Mucosa of stomach (tissue), 1 donor: ENCODE results near the gene SKP1.

Experiments
- H3K27me3 ChIP-seq: one replicate; pipeline ENCODE4 v1.7.0; 2013; ENCODE audit warnings: mild to moderate bottlenecking, low read length; ENCODE audit not compliant: control insufficient read depth, insufficient read depth
- H3K36me3 ChIP-seq: one replicate; pipeline ENCODE4 v1.7.0; 2013; ENCODE audit warnings: low read length; ENCODE audit not compliant: control insufficient read depth, insufficient read depth
- H3K4me1 ChIP-seq: one replicate; pipeline ENCODE4 v1.7.0; 2013; ENCODE audit warnings: mild to moderate bottlenecking, low read length; ENCODE audit not compliant: control insufficient read depth, insufficient read depth
- H3K4me3 ChIP-seq: one replicate; pipeline ENCODE4 v1.7.0; 2013; ENCODE audit warnings: low read length
- H3K9ac ChIP-seq: one replicate; pipeline ENCODE4 v1.7.0; 2013; ENCODE audit warnings: mild to moderate bottlenecking, low read length, moderate library complexity
- H3K9me3 ChIP-seq: one replicate; pipeline ENCODE4 v1.7.0; 2013; ENCODE audit warnings: mild to moderate bottlenecking, low read length, moderate library complexity; ENCODE audit not compliant: control insufficient read depth
- donor health status: Pancreatic carcinoma.

SKP1 gene

DNA sequence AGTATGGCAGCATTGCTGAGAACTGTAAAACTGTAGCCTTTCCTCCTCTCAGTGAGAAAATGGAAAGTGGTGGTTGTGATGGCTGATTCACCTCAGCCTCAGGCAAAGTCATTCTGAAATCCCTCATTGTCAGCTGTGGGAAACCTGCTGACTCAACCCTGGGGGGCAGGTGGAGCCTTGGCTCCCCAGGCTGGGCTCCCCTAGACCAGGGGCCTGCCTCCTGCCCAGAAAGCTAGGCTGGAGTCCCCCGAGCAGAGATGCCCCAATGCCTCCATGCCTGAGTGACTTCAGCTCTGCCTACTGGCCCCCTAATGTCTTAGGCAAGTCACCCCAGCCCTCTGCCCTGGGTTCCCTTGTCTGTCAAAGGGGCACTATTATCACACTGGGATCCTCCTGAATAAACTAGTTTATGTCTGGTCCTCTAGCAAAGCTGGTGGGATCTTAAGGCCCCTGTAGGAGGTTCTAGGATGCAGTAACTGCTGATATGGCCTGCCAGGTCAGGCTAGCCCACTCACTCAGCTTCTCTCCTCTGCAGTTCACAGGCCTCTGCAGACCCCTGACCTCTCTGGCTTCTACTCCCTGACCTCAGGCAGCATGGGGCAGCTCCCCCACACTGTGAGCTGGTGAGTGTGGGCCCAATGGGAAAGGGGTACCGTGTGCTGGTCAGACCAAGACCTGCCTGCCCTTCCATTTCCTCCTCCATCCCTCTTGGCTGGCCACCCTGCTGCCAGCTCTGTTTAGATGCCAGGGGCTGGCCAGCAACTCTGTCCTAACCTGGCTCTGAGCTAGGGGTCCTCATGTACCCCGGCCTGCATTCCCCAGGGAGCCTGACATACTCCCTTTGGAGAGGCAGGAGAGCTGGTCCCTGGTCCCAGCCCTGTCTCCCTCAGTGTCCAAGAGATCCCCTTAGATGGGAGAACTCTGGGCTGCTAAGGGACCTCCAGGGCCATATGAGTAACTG is 38.1 kb downstream of the SKP1 start:
- no peak overlapping the region for H3K9ac ChIP-seq
- H3K4me1 ChIP-seq = no peaks in the 10 kb centered on the region
- H3K9me3 ChIP-seq = no peaks in the 10 kb centered on the region
- H3K27me3 ChIP-seq = no peaks in the 10 kb centered on the region
- peaks cover 17% of the 10 kb centered on the region for H3K36me3 ChIP-seq
- no peak overlapping the region for H3K4me3 ChIP-seq

DNA sequence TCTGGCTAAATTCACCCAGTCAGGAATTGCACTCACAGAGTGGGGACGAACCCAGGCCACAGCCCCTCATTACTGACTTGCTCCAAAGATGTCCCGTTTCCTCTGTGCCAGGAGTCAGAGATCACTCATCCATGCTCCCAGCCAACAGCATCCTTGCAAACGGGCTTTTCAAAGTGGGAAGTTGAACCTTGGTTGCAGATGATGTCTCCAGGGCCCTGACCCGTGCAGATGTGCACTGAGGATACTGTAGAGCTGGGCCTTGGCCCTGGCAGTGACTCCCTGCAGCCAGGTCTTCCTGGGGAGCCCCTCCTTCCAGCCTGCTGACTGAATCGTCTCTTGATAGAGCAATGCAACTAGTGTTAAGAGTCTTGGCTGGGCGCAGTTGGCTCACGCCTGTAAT is 40.0 kb downstream of the SKP1 start:
- Histone ChIP-seq H3K4me3 (no peak overlapping the region), H3K4me1 (no peaks in the 10 kb centered on the region), H3K36me3 (peaks cover 17% of the 10 kb centered on the region), H3K9me3 (no peaks in the 10 kb centered on the region), H3K27me3 (no peaks in the 10 kb centered on the region), H3K9ac (no peak overlapping the region)

DNA sequence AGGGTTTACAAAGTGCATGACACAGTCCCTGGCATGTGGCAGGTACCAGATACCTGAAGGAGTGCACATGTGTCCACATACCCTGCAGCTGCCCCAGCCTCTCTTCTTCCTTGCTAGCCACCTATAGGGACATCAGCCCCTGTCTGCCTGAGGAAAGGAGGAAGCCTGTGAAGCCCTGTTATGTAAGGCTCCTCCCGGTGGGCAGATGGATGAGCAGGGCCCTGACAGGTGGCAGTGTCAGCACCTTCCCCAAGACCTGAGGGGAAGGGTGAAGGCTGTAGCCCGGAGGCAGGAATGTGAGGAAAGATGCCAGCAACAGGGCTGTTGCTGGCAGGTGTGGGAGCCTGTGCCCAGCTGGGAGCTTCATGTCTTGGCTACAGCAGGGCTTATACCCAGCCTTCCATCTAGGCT is 40.5 kb downstream of the SKP1 start:
- peaks cover 17% of the 10 kb centered on the region for H3K36me3 ChIP-seq
- H3K9me3 ChIP-seq = no peaks in the 10 kb centered on the region
- H3K4me3 ChIP-seq = no peak overlapping the region
- H3K4me1 ChIP-seq = no peaks in the 10 kb centered on the region
- no peaks in the 10 kb centered on the region for H3K27me3 ChIP-seq
- H3K9ac ChIP-seq = no peak overlapping the region

DNA sequence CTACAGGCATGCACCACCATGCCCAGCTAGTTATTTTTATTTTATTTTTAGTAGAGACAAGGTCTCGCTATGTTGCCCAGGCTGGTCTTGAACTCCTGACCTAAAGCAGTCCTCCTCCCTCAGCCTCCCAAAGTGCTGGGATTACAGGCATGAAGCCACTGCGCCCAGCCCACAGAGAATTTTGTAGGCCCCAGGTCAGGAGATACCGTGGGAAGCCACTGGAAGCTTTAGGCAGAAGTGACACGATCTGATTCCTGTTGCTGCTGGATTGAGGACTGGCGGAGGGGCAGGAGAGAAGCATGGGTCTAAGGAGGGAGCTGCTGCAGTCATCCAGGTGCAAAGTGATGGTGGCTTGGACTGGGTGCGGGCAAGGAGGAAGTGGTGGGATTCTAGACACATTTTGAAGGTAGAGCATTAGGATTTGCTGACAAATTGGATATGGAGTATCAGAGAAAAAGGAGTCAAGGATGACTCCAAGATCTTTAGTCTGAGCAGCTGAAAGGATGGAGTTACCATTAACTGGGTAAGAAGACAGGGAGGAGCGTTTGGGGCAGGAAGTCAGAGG is 41.6 kb downstream of the SKP1 start:
- Histone ChIP-seq H3K27me3 (no peaks in the 10 kb centered on the region), H3K4me1 (no peaks in the 10 kb centered on the region), H3K4me3 (no peak overlapping the region), H3K36me3 (peaks cover 16% of the 10 kb centered on the region), H3K9me3 (no peaks in the 10 kb centered on the region), H3K9ac (no peak overlapping the region)

DNA sequence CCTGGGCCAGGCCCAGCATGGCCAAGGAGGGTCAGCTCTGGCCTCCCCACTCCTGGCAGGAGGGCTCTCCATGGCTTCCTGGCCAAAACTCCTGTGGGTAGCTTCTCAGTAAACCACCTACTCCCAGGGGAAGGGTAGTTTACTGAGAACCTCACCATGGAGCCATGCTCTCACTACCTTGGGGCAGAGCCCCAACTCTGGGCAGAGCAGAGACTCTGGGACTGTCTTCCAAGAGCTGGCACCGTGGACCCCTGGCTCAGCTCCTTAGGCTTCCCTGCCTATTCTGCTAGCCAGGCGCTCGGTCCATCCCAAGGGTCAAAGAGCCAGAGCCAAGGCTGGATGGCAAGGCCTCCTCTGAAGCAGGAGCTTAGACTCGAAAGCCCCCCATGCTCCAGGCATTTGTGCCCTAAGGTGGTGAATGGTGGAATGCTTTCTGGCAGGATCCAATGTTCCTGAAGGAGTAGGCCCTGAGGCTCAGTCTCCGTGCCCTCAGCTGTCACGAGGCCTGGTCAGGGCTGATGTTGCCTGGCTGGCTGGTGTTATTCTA is 42.7 kb downstream of the SKP1 start:
- Histone ChIP-seq H3K9ac (no peak overlapping the region), H3K9me3 (no peaks in the 10 kb centered on the region), H3K4me3 (no peak overlapping the region), H3K4me1 (no peaks in the 10 kb centered on the region), H3K27me3 (no peaks in the 10 kb centered on the region), H3K36me3 (peaks cover 8% of the 10 kb centered on the region)

- H3K36me3 ChIP-seq = peaks cover 7% of the 10 kb centered on the region
These were observed 43.4 kb downstream of the SKP1 start for GRCh38 chr5:134133188-134133994.

GRCh38 chr5:134132372-134133187 is 44.2 kb downstream of the SKP1 start:
- Histone ChIP-seq H3K9me3 (no peaks in the 10 kb centered on the region), H3K4me1 (peaks cover 5% of the 10 kb centered on the region), H3K4me3 (no peak overlapping the region), H3K36me3 (peaks cover 4% of the 10 kb centered on the region), H3K9ac (no peak overlapping the region), H3K27me3 (no peaks in the 10 kb centered on the region)

More at GRCh38 chr5:134133188-134133994, 43.4 kb downstream of the SKP1 start:
- Histone ChIP-seq H3K27me3 (no peaks in the 10 kb centered on the region), H3K9ac (no peak overlapping the region), H3K4me1 (no peaks in the 10 kb centered on the region), H3K9me3 (no peaks in the 10 kb centered on the region), H3K4me3 (no peak overlapping the region)

GRCh38 chr5:134131578-134132350 is 45.0 kb downstream of the SKP1 start:
- H3K36me3 ChIP-seq = peaks cover 4% of the 10 kb centered on the region
- H3K9me3 ChIP-seq = no peaks in the 10 kb centered on the region
- H3K9ac ChIP-seq = no peak overlapping the region
- H3K4me1 ChIP-seq = peaks cover 9% of the 10 kb centered on the region
- H3K27me3 ChIP-seq = no peaks in the 10 kb centered on the region
- H3K4me3 ChIP-seq = no peak overlapping the region

DNA sequence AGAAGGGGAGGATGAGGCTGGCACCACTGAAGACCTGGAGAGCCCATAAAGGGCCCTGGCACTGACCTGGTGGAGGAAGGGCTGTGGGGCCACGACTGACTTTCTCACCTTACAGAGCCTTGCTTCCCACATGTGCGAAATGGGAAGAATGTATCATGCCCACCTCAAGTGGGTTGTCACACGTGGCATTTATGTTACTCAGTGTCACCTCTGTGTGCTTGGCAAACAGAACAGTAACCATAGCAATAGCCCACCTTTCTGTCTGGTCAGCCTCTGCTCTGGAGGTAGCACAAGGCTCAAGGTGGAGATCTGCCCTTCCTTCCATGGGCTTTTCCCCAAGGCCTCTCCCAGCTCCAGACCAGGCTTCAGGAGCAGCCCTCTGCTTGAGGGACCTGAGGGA is 45.6 kb downstream of the SKP1 start:
- H3K9ac ChIP-seq = no peak overlapping the region
- no peaks in the 10 kb centered on the region for H3K27me3 ChIP-seq
- peaks cover 4% of the 10 kb centered on the region for H3K36me3 ChIP-seq
- H3K4me3 ChIP-seq = no peak overlapping the region
- H3K4me1 ChIP-seq = peaks cover 11% of the 10 kb centered on the region
- H3K9me3 ChIP-seq = no peaks in the 10 kb centered on the region

- peaks cover 18% of the 10 kb centered on the region for H3K4me1 ChIP-seq
- H3K36me3 ChIP-seq = peaks cover 4% of the 10 kb centered on the region
- H3K9me3 ChIP-seq = no peaks in the 10 kb centered on the region
- no peak overlapping the region for H3K9ac ChIP-seq
- no peak overlapping the region for H3K4me3 ChIP-seq
- H3K27me3 ChIP-seq = no peaks in the 10 kb centered on the region
These were observed 46.4 kb downstream of the SKP1 start for GRCh38 chr5:134130239-134130945.
